HG02884 (cell line): Measurements from ENCODE around the gene ETV1.

Experiments
- ATAC-seq: cut with Tn5 transposase; IDR thresholded peaks from one replicate; pipeline ENCODE4 v1.9.1; 2021; ENCODE audit warnings: mild to moderate bottlenecking, moderate library complexity; ENCODE audit not compliant: unreplicated experiment

Gene ETV1

GRCh38 chr7:13989126-13989948 is at the start of gene ETV1:
Gene ETV1, minus strand, starts transcription at chr7:13989666. Its CDS starts 614 bp downstream, at chr7:13989052.
- no peak for ATAC-seq

GRCh38 chr7:14024406-14024805 is 34.9 kb upstream of the ETV1 start:
- no peak for ATAC-seq

- no peak for ATAC-seq
Measured at GRCh38 chr7:14023838-14024237, 34.4 kb upstream of the ETV1 start.

- no peak for ATAC-seq
Measured at GRCh38 chr7:14023342-14023741, 33.9 kb upstream of the ETV1 start.

GRCh38 chr7:14021069-14021468 is 31.6 kb upstream of the ETV1 start:
- ATAC-seq = no peak

GRCh38 chr7:14020339-14020900 is 31.0 kb upstream of the ETV1 start:
- ATAC-seq = no peak

GRCh38 chr7:14018751-14019150 is 29.3 kb upstream of the ETV1 start:
- no peak for ATAC-seq

- no peak for ATAC-seq
Measured at GRCh38 chr7:14016950-14017349, 27.5 kb upstream of the ETV1 start.

- no peak for ATAC-seq
Measured at GRCh38 chr7:14013898-14014297, 24.4 kb upstream of the ETV1 start.

- ATAC-seq = no peak
Measured at GRCh38 chr7:14009453-14010418, 20.3 kb upstream of the ETV1 start.

- no peak for ATAC-seq
Measured at GRCh38 chr7:14001139-14001538, 11.7 kb upstream of the ETV1 start.

- ATAC-seq = no peak
Measured at GRCh38 chr7:14000247-14000646, 10.8 kb upstream of the ETV1 start.

GRCh38 chr7:13998866-13999265 is 9.4 kb upstream of the ETV1 start:
- no peak for ATAC-seq

GRCh38 chr7:13992596-13992964 is 3.1 kb upstream of the ETV1 start:
- no peak for ATAC-seq

- no peak for ATAC-seq
Measured at GRCh38 chr7:13991791-13992595, 2.5 kb upstream of the ETV1 start.

GRCh38 chr7:13990984-13991790 is 1.7 kb upstream of the ETV1 start:
- ATAC-seq = peak; percentile 59

- ATAC-seq = peak; percentile 55
Measured at GRCh38 chr7:13990319-13990983, 985 bp upstream of the ETV1 start.

- ATAC-seq = no peak
Measured at GRCh38 chr7:13989949-13990305, 461 bp upstream of the ETV1 start.

- no peak for ATAC-seq
Measured at GRCh38 chr7:13988731-13989125, 738 bp downstream of the ETV1 start.
